Bronchial epithelial cell (primary cell): Measurements from ENCODE around the gene NOS2. TPM values are rescaled to one million over a fixed set of nuclear protein-coding genes. Genes with fewer than 3 reads are reported as not detected.
"Not testable (repeated sequence)": the region's sequence is repeated elsewhere in the genome, so short reads cannot be mapped to it uniquely, and the experiment has no call there.

Source experiments
- DNase-seq: peaks from one replicate; pipeline ENCODE4 v3.0.0-alpha.2; 2010; ENCODE audit warnings: low read depth
- FAIRE-seq: peaks from 2 replicates; lab custom pipeline; 2011; peaks lifted over from hg19 to GRCh38; lab: Jason Lieb, UNC
- H3K27me3 ChIP-seq: 2 replicates; pipeline ENCODE4 v1.5.1; 2011; ENCODE audit warnings: low read length; ENCODE audit not compliant: control insufficient read depth, insufficient read depth
- H3K36me3 ChIP-seq: 2 replicates; pipeline ENCODE4 v1.5.1; 2011; ENCODE audit warnings: low read length; ENCODE audit not compliant: control insufficient read depth, insufficient read depth
- H3K4me3 ChIP-seq: 2 replicates; pipeline ENCODE4 v1.5.1; 2011; ENCODE audit warnings: mild to moderate bottlenecking, low read depth, low read length, control low read depth
- total RNA-seq: library from RNA; depleted of rRNA; stranded (reverse); fragments of >200 nt; gene quantifications from 2 replicates; pipeline ENCODE4 v1.2.1, GENCODE V29; 2014
- TF ChIP-seq, protein P1 (sequence below): IDR thresholded peaks from 2 replicates; pipeline ENCODE4 v1.5.1; 2011; ENCODE audit warnings: mild to moderate bottlenecking, moderate library complexity, low read length, control low read depth, inconsistent platforms; ENCODE audit not compliant: insufficient read depth, severe bottlenecking

NOS2 gene
- total RNA-seq, 1 donor from 2014 or later, result under 0.01 TPM

DNA sequence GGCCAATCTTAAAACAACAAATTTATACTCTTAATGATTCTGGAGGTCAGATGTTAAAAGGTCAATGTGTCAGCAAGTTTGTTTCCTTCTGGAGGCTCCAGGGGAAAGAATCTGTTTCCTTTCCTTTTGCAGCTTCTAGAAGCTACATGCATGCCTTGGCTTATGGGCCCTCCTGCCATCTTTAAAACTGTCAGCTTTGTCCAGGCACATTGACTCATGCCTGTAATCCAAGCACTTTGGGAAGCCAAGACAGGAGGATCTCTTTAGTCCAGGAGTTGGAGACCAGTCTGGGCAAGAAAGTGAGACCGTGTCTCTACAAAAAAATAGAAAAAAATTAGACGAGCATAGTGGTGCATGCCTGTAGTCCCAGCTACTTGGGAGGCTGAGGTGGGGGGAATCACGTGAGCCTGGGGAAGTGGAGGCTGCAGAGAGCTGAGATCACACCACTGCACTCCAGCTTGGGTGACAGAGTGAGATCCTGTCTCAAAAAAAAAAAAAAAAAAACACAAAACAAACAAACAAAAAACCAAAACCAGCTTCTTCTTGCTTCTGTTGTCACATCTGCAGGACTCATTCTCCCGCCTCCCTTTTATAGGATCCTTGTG is 58.3 kb downstream of the NOS2 start:
- Histone ChIP-seq H3K27me3 (no peaks in the 10 kb centered on the region), H3K36me3 (no peaks in the 10 kb centered on the region), H3K4me3 (no peak overlapping the region)
- TF ChIP-seq, protein P1, sequence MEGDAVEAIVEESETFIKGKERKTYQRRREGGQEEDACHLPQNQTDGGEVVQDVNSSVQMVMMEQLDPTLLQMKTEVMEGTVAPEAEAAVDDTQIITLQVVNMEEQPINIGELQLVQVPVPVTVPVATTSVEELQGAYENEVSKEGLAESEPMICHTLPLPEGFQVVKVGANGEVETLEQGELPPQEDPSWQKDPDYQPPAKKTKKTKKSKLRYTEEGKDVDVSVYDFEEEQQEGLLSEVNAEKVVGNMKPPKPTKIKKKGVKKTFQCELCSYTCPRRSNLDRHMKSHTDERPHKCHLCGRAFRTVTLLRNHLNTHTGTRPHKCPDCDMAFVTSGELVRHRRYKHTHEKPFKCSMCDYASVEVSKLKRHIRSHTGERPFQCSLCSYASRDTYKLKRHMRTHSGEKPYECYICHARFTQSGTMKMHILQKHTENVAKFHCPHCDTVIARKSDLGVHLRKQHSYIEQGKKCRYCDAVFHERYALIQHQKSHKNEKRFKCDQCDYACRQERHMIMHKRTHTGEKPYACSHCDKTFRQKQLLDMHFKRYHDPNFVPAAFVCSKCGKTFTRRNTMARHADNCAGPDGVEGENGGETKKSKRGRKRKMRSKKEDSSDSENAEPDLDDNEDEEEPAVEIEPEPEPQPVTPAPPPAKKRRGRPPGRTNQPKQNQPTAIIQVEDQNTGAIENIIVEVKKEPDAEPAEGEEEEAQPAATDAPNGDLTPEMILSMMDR, result no peak
- no peak for FAIRE-seq
- no peak for DNase-seq

GRCh38 chr17:27741361-27741861 is 58.9 kb downstream of the NOS2 start:
- no peak overlapping the region for H3K4me3 ChIP-seq
- H3K36me3 ChIP-seq, result no peaks in the 10 kb centered on the region
- TF ChIP-seq, protein P1, result no peak
- FAIRE-seq, result peak; percentile 23
- H3K27me3 ChIP-seq, result no peaks in the 10 kb centered on the region
- DNase-seq, result peak; percentile 21

DNA sequence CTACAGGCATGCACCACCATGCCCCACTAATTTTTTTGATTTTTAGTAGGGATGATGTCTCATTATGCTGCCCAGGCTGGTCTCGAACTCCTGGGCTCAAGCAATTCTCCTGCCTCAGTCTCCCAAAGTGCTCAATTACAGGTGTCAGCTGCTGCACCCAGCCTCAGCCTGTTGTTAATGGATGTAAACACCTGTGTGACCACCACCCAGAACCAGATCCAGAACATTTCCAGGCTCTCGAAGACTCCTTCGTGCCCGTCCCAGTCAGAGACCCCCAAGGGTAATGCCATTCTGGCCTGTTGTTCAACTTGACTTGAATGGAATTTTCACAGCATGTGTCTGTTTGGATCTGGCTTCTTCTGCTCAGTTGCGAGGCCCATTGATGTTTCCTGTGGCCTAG is 59.8 kb downstream of the NOS2 start:
- not testable (repeated sequence) for H3K27me3 ChIP-seq, H3K4me3 ChIP-seq, H3K36me3 ChIP-seq, DNase-seq, FAIRE-seq

- no peak overlapping the region for H3K4me3 ChIP-seq
- FAIRE-seq, result no peak
- H3K27me3 ChIP-seq, result no peaks in the 10 kb centered on the region
- no peak for DNase-seq
- no peaks in the 10 kb centered on the region for H3K36me3 ChIP-seq
- TF ChIP-seq, protein P1, result no peak
Measured at GRCh38 chr17:27733773-27734172, 66.6 kb downstream of the NOS2 start.

DNA sequence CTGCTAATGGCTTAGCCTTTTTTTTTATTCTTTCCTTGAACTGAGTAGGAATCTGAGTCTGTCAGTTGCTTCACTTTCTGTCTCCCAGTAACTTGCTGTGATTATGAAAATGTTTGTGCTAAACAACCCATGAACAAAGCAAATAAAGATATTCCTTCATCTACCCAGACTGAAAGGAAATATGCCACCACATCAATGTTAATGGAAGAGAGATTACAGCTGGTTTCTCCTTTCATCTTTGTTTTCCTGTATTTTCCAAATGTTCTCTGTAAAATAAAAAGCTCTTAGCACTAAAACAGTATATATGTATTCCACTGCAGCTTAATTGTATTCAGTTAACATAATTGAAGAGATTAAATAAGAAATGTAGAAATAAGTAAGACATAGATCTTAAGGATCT is 67.6 kb downstream of the NOS2 start:
- H3K36me3 ChIP-seq, FAIRE-seq, H3K4me3 ChIP-seq, DNase-seq, H3K27me3 ChIP-seq: not testable (repeated sequence)

DNA sequence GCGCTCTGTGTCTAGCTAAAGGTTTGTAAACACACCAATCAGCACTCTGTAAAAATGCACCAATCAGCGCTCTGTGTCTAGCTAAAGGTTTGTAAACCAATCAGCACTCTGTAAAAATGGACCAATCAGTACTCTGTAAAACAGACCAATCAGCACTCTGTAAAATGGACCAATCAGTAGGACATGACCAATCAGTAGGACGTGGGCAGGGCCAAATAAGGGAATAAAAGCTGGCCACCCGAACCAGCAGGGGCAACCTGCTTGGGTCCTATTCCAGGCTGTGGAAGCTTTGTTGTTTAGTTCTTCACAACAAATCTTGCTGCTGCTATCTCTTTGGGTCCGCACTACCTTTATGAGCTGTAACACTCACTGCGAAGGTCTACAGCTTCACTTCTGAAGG is 74.3 kb downstream of the NOS2 start:
- FAIRE-seq, H3K4me3 ChIP-seq, H3K36me3 ChIP-seq, H3K27me3 ChIP-seq, DNase-seq: not testable (repeated sequence)

- Histone ChIP-seq H3K27me3 (no peaks in the 10 kb centered on the region), H3K4me3 (no peak overlapping the region), H3K36me3 (no peaks in the 10 kb centered on the region)
- FAIRE-seq, result no peak
- TF ChIP-seq, protein P1, result no peak
- DNase-seq, result no peak
Measured at GRCh38 chr17:27721797-27722196, 78.5 kb downstream of the NOS2 start.

Other genes with a start within 250 kb of the NOS2 start
- 1.3 TPM in 2 replicates for gene LGALS9, start 169.3 kb downstream of the NOS2 start, total RNA-seq
- 1.3 and 4.1 TPM in 2 replicates for gene LYRM9, start 92.8 kb upstream of the NOS2 start, total RNA-seq
- 11.3 and 13.2 TPM in 2 replicates for gene NLK, start 242.1 kb upstream of the NOS2 start, total RNA-seq